AG10803 (cell line): ENCODE results near the gene UBASH3B.

Source experiments
- DNase-seq: peaks from one replicate; pipeline ENCODE4 v3.0.0; 2010; ENCODE audit warnings: low read depth
- H3K4me3 ChIP-seq: 2 replicates; pipeline ENCODE4 v1.5.1; 2011; ENCODE audit warnings: mild to moderate bottlenecking, low read length, control low read depth
- TF ChIP-seq, protein P1 (sequence below): conservative IDR thresholded peaks from 2 replicates; pipeline ENCODE4 v1.5.1; 2011; ENCODE audit warnings: mild to moderate bottlenecking, low read length, control low read depth, inconsistent platforms

The UBASH3B gene

DNA sequence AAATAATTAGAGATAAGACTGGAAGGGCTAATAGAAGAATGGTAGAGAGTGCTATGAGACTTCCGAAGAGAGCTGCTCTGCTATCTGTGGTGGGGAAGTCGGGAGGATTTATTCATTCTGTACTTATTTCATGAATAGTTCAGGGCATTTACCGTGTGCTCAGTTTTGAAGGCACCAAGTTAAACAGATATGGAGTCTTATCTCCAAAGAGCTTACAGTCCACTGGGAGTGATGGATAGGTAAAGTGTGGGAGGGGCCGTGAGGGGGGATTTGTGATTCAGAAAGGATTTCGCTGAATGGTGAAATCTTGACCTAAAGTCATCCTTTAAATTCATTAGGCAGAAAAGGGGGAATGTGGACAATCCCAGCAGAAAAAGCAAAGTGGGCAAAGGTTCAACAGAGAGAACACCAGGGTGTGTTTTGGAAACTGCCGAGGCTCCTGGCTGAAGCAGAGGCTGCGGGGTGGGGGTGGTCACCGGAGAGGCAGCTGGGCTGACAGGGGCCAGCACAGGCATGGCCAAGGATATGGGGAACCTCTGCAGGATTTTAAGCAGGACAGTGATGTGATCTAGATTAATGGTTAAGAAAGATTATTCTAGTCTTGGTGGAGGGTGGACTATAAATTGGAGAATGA is 91.2 kb downstream of the UBASH3B start:
- TF ChIP-seq, protein P1, sequence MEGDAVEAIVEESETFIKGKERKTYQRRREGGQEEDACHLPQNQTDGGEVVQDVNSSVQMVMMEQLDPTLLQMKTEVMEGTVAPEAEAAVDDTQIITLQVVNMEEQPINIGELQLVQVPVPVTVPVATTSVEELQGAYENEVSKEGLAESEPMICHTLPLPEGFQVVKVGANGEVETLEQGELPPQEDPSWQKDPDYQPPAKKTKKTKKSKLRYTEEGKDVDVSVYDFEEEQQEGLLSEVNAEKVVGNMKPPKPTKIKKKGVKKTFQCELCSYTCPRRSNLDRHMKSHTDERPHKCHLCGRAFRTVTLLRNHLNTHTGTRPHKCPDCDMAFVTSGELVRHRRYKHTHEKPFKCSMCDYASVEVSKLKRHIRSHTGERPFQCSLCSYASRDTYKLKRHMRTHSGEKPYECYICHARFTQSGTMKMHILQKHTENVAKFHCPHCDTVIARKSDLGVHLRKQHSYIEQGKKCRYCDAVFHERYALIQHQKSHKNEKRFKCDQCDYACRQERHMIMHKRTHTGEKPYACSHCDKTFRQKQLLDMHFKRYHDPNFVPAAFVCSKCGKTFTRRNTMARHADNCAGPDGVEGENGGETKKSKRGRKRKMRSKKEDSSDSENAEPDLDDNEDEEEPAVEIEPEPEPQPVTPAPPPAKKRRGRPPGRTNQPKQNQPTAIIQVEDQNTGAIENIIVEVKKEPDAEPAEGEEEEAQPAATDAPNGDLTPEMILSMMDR = no peak
- DNase-seq = no peak

DNA sequence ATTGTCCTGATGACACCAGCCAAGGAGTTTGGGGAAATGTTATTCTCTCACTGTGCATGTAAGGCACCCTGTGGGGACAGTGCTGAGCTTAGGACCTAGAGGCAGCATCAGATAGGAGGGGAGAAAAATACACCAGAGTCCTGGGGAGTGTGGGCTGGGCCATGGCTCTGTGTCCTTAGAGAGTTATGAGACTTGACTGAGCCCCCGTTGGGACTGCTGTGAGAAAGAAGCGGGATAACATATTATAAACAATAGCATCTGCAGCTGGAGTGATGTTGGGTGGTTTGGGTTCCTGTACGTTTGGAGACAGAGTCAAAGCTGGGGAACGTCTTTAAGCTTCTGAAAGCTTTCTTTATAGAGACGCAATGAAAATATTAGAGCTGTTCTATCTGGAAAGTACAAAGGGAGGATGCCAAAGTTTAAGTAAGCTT is 91.8 kb downstream of the UBASH3B start:
- TF ChIP-seq, protein P1 = no peak
- H3K4me3 ChIP-seq = no peak overlapping the region
- no peak for DNase-seq

More for the DNA sequence above, 91.2 kb downstream of the UBASH3B start:
- no peak overlapping the region for H3K4me3 ChIP-seq

- TF ChIP-seq, protein P1 = no peak
- H3K4me3 ChIP-seq = 0 out of 2 replicates have a peak overlapping the region, but pooled peaks have one; percentile 3
- peak; percentile 95 for DNase-seq
Measured at GRCh38 chr11:122749005-122749687, 93.6 kb downstream of the UBASH3B start.

GRCh38 chr11:122750049-122750448 is 94.5 kb downstream of the UBASH3B start:
- TF ChIP-seq, protein P1 = no peak
- no peak for DNase-seq
- no peak overlapping the region for H3K4me3 ChIP-seq

DNA sequence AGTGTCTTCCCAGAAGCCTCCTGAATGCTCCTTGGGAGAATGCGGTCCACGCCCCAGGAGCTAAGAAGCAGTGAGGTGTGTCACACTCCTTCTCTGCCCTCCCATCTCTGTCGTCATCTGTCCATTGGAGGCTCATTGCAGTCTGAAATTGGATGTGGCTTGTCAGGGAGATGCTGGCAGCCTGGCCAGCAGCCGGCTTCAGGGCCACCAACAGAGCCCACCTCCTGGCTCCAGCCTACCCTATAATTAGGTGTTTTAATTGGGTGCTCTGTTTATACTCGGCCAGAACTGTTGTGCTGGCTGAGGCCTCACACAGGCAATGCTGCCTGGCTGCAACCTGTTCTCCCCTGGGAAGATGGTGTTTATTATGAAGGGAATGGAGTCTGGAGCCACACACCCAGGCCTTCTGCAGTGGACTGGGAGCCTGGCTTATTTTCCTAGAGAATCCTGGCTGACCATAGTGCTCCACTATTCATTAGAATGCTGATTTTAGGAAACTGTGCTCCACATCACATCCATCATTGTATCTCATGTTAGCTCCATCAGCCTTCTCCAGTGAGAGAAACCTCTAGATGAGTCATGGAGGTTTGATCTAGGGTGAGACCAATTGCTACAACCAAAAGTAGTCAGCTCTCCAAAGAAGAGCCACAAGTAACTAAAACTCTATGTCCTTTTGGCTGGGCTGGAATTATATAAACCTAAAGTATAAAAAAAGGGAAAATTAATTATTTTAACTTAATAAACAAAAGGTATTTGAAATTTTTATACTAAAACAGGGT is 96.0 kb downstream of the UBASH3B start:
- no peak overlapping the region for H3K4me3 ChIP-seq
- DNase-seq = peak; percentile 62
- TF ChIP-seq, protein P1 = no peak

- TF ChIP-seq, protein P1 = no peak
- H3K4me3 ChIP-seq = no peak overlapping the region
- no peak for DNase-seq
Measured at GRCh38 chr11:122754028-122754427, 98.5 kb downstream of the UBASH3B start.
